Neural progenitor cell (in vitro differentiated cells): ENCODE results near the gene LRRC75A. TPM values are rescaled to one million over a fixed set of nuclear protein-coding genes. Genes with fewer than 3 reads are reported as not detected.

Source experiments
- DNase-seq: peaks from one replicate; pipeline ENCODE4 v3.0.0-alpha.2; 2016; ENCODE audit warnings: low spot score
- H2AFZ ChIP-seq: fragments of 200-600 bp; sonication (generic); replicated peaks from 2 replicates; pipeline ENCODE4 v1.6.1; 2016; ENCODE audit warnings: antibody characterized with exemption
- H3F3A ChIP-seq: fragments of 200-600 bp; sonication (generic); 2 replicates; pipeline ENCODE4 v1.6.1; 2016; ENCODE audit warnings: antibody characterized with exemption, low read depth
- H3K27ac ChIP-seq: fragments of 200-600 bp; sonication (generic); 2 replicates; pipeline ENCODE4 v1.5.1; 2016; ENCODE audit warnings: mild to moderate bottlenecking
- H3K27me3 ChIP-seq: fragments of 200-600 bp; sonication (generic); 2 replicates; pipeline ENCODE4 v1.6.1; 2016; ENCODE audit warnings: mild to moderate bottlenecking, moderate library complexity
- H3K36me3 ChIP-seq: fragments of 200-600 bp; sonication (generic); 2 replicates; pipeline ENCODE4 v1.5.1; 2016
- H3K4me1 ChIP-seq: fragments of 200-600 bp; sonication (generic); 2 replicates; pipeline ENCODE4 v1.6.1; 2016; ENCODE audit warnings: mixed run types
- H3K4me2 ChIP-seq: fragments of 200-600 bp; sonication (generic); 2 replicates; pipeline ENCODE4 v1.6.1; 2016
- H3K4me3 ChIP-seq: fragments of 200-600 bp; sonication (generic); 2 replicates; pipeline ENCODE4 v1.5.1; 2016
- H3K79me2 ChIP-seq: fragments of 200-600 bp; sonication (generic); 2 replicates; pipeline ENCODE4 v1.6.1; 2016; ENCODE audit warnings: low read depth
- H3K9ac ChIP-seq: fragments of 200-600 bp; sonication (generic); 2 replicates; pipeline ENCODE4 v1.6.1; 2016
- H3K9me3 ChIP-seq: fragments of 200-600 bp; sonication (generic); 2 replicates; pipeline ENCODE4 v1.5.1; 2016; ENCODE audit warnings: low read depth
- H4K20me1 ChIP-seq: fragments of 200-600 bp; sonication (generic); 2 replicates; pipeline ENCODE4 v1.6.1; 2016; ENCODE audit warnings: low read depth
- H3K27ac Mint-ChIP-seq: 3 replicates; pipeline ENCODE4 v1.8.0; 2021; ENCODE audit warnings: mixed read lengths
- H3K27me3 Mint-ChIP-seq: 2 replicates; pipeline ENCODE4 v1.8.0; 2022; ENCODE audit warnings: low read depth, mild to moderate bottlenecking, inconsistent platforms, moderate library complexity, mixed read lengths; ENCODE audit not compliant: insufficient read depth
- H3K36me3 Mint-ChIP-seq: 3 replicates; pipeline ENCODE4 v1.8.0; 2021; ENCODE audit warnings: mixed read lengths
- H3K4me1 Mint-ChIP-seq: 3 replicates; pipeline ENCODE4 v1.8.0; 2021; ENCODE audit warnings: mixed read lengths
- H3K4me3 Mint-ChIP-seq: 3 replicates; pipeline ENCODE4 v1.8.0; 2021; ENCODE audit warnings: mild to moderate bottlenecking, moderate library complexity, mixed read lengths
- H3K9me3 Mint-ChIP-seq: 3 replicates; pipeline ENCODE4 v1.8.0; 2020; ENCODE audit warnings: mixed read lengths
- CTCF ChIP-seq: fragments of 200-600 bp; sonication (generic); IDR thresholded peaks from 2 replicates; pipeline ENCODE4 v1.5.1; 2017; ENCODE audit warnings: antibody characterized with exemption, mild to moderate bottlenecking
- EZH2 ChIP-seq: fragments of 200-600 bp; sonication (generic); IDR thresholded peaks from 2 replicates; pipeline ENCODE4 v1.6.1; 2017; ENCODE audit warnings: antibody characterized with exemption, mild to moderate bottlenecking, moderate library complexity
- EZH2phosphoT487 ChIP-seq: fragments of 200-600 bp; sonication (generic); IDR thresholded peaks from 2 replicates; pipeline ENCODE4 v1.6.1; 2017; ENCODE audit warnings: antibody characterized with exemption
- total RNA-seq: library from RNA; depleted of rRNA; stranded (reverse); fragments of >200 nt; gene quantifications from 2 replicates; pipeline ENCODE4 v1.2.3, GENCODE V29; 2015; ENCODE audit warnings: low replicate concordance

Gene LRRC75A
- total RNA-seq, 1 donor from 2014 or later, result 4.0 TPM

DNA sequence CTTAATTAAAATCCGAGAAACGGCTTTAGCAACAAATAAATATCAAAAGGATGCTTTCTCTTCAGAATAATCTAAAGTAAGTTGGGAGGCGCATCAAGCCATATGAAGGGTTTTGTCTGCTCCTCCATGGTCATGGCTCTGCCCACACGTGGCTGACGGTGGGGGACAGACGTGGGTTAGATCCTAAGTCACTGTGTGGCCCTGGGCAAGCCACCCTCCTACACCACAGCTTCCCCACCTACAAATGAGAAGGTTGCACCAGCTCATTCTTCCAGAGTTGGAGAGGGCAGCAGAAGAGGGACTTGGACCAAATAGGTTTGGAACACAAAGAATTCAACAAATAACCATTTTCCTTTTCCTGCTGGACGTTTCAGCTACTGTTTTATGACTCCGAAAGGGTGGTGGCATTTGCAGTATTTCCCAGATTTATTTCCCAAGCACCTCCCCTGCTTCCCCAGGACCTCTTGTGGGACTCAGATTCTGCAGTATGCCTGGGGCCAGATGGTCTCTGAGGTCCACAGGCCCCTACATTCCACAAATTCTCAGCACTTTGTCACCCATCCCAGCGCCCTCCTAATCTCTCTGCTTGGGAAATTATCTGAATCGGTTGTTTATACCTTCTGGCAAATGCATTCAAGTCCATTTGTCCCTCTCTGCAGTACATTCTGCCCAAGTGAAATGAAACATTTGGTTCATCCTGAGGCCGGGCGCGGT is 17.8 kb downstream of the LRRC75A start:
- H4K20me1 ChIP-seq, result peaks cover 4% of the 10 kb centered on the region
- H3K27me3 ChIP-seq, result no peaks in the 10 kb centered on the region
- H3K4me2 ChIP-seq, result no peak overlapping the region
- no peaks in the 10 kb centered on the region for H3K36me3 ChIP-seq
- no peak for DNase-seq
- peaks cover 49% of the 10 kb centered on the region for H3K4me1 Mint-ChIP-seq
- no peak overlapping the region for H3K4me3 ChIP-seq
- H3K9ac ChIP-seq, result no peak overlapping the region
- H3K79me2 ChIP-seq, result no peaks in the 10 kb centered on the region
- no peaks in the 10 kb centered on the region for H3K9me3 ChIP-seq
- no peak overlapping the region for H2AFZ ChIP-seq
- no peaks in the 10 kb centered on the region for H3F3A ChIP-seq
- peaks cover 3% of the 10 kb centered on the region for H3K27me3 Mint-ChIP-seq
- H3K27ac Mint-ChIP-seq, result no peak overlapping the region
- peaks cover 3% of the 10 kb centered on the region for H3K36me3 Mint-ChIP-seq
- H3K9me3 Mint-ChIP-seq, result no peaks in the 10 kb centered on the region
- H3K4me3 Mint-ChIP-seq, result peak overlapping the region; percentile 63
- no peak for TF ChIP-seq EZH2phosphoT487
- no peak for TF ChIP-seq CTCF
- TF ChIP-seq EZH2, result no peak
- peaks cover 25% of the 10 kb centered on the region for H3K4me1 ChIP-seq
- no peak overlapping the region for H3K27ac ChIP-seq

DNA sequence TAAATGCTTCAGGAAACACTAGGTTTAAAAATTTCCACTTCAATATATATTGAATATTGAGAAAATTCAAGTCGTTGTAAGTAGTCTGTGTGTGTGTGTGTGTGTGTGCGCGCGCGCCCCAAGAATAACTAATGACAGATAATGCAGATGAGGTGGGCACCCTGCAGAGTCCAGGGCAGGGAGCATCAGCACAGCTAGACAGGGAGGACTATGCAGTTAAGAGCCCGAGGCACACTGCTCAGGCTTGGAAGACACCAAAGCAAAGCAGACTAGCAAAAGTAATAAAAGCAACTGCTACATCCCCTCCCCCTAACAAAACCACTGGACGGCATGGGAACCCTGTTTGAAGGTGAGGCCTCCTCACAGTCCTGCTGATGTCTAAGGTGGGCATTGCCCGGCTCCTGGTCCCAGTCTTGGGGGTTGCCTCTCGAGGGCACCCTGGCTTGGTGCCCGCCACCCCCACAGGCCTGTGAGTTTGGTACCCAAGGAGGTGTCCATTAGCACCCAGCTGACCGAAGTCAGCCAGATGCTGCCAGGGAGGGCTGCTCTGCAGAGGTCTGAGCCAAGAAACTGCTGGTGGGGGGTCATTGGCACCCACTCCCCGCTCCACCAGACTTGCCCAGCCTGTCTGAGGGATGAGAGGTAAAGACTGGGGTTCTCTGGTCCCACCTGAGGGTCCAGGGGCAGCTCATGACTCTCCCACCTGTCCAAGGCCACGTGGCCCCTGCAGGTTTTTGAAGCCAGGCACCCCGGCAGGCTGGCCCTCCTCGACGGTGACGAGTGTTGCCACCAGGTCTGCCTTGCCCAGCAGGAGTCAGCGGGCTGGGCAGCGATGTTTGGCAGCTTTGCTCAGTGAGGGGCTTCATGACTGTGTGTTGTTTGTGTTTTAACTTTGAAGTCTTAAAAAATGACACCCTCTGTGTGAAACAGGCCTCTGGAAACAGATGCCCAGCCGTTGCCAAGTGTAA is 18.7 kb downstream of the LRRC75A start:
- TF ChIP-seq EZH2phosphoT487 (no peak), EZH2 (no peak), CTCF (no peak)
- Mint-ChIP-seq H3K27me3 (peaks cover 3% of the 10 kb centered on the region), H3K4me3 (no peak overlapping the region), H3K4me1 (peaks cover 48% of the 10 kb centered on the region), H3K9me3 (no peaks in the 10 kb centered on the region), H3K36me3 (peaks cover 3% of the 10 kb centered on the region), H3K27ac (peak overlapping the region; percentile 26)
- Histone ChIP-seq H3K4me3 (no peak overlapping the region), H3K4me1 (peaks cover 25% of the 10 kb centered on the region), H3K9me3 (no peaks in the 10 kb centered on the region), H3K9ac (no peak overlapping the region), H4K20me1 (peaks cover 4% of the 10 kb centered on the region), H3F3A (no peaks in the 10 kb centered on the region), H3K27ac (no peak overlapping the region), H3K4me2 (no peak overlapping the region), H3K27me3 (no peaks in the 10 kb centered on the region), H2AFZ (no peak overlapping the region), H3K36me3 (no peaks in the 10 kb centered on the region), H3K79me2 (no peaks in the 10 kb centered on the region)
- DNase-seq, result no peak

DNA sequence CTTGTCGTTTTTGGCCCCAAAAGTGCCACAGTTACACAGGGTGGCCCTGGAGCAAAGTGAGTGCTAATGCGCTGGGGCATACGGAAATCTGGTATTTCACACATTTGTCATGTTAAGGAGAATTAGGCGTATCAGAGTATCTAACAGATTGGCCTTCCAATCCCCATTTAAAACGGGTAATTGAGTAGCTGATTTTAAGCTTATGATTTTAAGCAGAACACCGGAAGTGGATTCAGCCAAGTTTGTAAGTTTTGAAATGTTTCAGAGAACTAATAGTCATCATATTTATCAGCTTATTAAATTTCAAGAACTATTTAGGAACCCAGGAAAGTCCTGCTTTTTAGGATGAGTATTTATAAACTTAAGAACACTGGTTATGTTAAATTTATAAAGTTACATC is 19.5 kb downstream of the LRRC75A start:
- no peaks in the 10 kb centered on the region for H3K27me3 ChIP-seq
- Mint-ChIP-seq H3K4me3 (peak overlapping the region; percentile 19), H3K27me3 (peaks cover 3% of the 10 kb centered on the region), H3K4me1 (peaks cover 46% of the 10 kb centered on the region), H3K27ac (no peak overlapping the region), H3K9me3 (no peaks in the 10 kb centered on the region), H3K36me3 (peaks cover 3% of the 10 kb centered on the region)
- H3K27ac ChIP-seq, result no peak overlapping the region
- TF ChIP-seq CTCF (no peak), EZH2phosphoT487 (no peak), EZH2 (no peak)
- no peak for DNase-seq
- H3K9me3 ChIP-seq, result no peaks in the 10 kb centered on the region
- H3K4me1 ChIP-seq, result peaks cover 25% of the 10 kb centered on the region
- no peak overlapping the region for H3K9ac ChIP-seq
- H3K79me2 ChIP-seq, result no peaks in the 10 kb centered on the region
- H4K20me1 ChIP-seq, result peaks cover 4% of the 10 kb centered on the region
- no peaks in the 10 kb centered on the region for H3F3A ChIP-seq
- H2AFZ ChIP-seq, result no peak overlapping the region
- H3K36me3 ChIP-seq, result no peaks in the 10 kb centered on the region
- no peak overlapping the region for H3K4me2 ChIP-seq
- H3K4me3 ChIP-seq, result no peak overlapping the region
